ENCODE data around the gene DSE.

GRCh38 chr6:116329156-116329555, 41.6 kb upstream of the DSE start:
- TF ChIP-seq CTCF (IDR thresholded peaks at IDR 0.05; ENCODE audit: insufficient read depth, low read length, poor library complexity, severe bottlenecking) (no peak), EZH2phosphoT487 (conservative IDR thresholded peaks at IDR 0.05; ENCODE audit: low read length) (no peak)
